Melanocyte of skin (primary cell): ENCODE data around the gene MFSD2A. TPM values are rescaled to one million over a fixed set of nuclear protein-coding genes. Genes with fewer than 3 reads are reported as not detected.

Source experiments
- small RNA-seq, 2 donors: library from RNA; depleted of rRNA; stranded (forward); fragments of <200 nt; gene quantifications; one replicate each; pipeline ENCODE3, GENCODE V24; 2012
- total RNA-seq, 2 donors: library from RNA; depleted of rRNA; stranded (reverse); fragments of >200 nt; gene quantifications; 2 replicates each; pipeline ENCODE4 v1.2.3, GENCODE V29; 2012

Gene MFSD2A
- 10 to 100 TPM in 1 of 2 donors, 1 to 10 TPM in 1; 7.9 to 11.3 TPM for total RNA-seq

GRCh38 chr1:39954870-39955546 is at the start of gene MFSD2A:
Gene MFSD2A (plus strand): TSS chr1:39955145. CDS start chr1:39955293, 148 bp downstream.

Small RNAs within 50 kb of the gene (small RNA-seq; reads per million reads assigned to genes)
- 0 reads per million in 2 donors for gene RF00019

Other genes starting within 250 kb of the MFSD2A start
- gene PPIE, start 216.3 kb upstream of the MFSD2A start, total RNA-seq = 10 to 100 TPM; 30.3 to 36.0 TPM
- under 1 TPM in 1 of 2 donors, not detected in 1; 0.69 TPM for gene OXCT2, start 183.8 kb upstream of the MFSD2A start, total RNA-seq
- 1 to 10 TPM in 1 of 2 donors, under 1 TPM in 1; 0.33 to 1.0 TPM for gene BMP8B, start 166.3 kb upstream of the MFSD2A start, total RNA-seq
- 10 to 100 TPM; 11.7 to 18.3 TPM for gene TRIT1, start 71.6 kb upstream of the MFSD2A start, total RNA-seq
- gene MYCL, start 53.2 kb upstream of the MFSD2A start, total RNA-seq = under 1 TPM; under 0.01 TPM
- 100 to 1,000 TPM; 509 to 567 TPM for gene CAP1, start 85.6 kb downstream of the MFSD2A start, total RNA-seq
- 10 to 100 TPM; 63.3 to 71.6 TPM for gene PPT1, start 142.1 kb downstream of the MFSD2A start, total RNA-seq
- 10 to 100 TPM; 12.0 to 14.0 TPM for gene RLF, start 206.2 kb downstream of the MFSD2A start, total RNA-seq